GM21737 (cell line): ENCODE measurements around the gene NBEA.
"Not testable (repeated sequence)": the region's sequence is repeated elsewhere in the genome, so short reads cannot be mapped to it uniquely, and the experiment has no call there.

Experiments
- ATAC-seq: cut with Tn5 transposase; IDR thresholded peaks from one replicate; pipeline ENCODE4 v1.9.1; 2021; ENCODE audit warnings: mild to moderate bottlenecking, moderate library complexity; ENCODE audit not compliant: unreplicated experiment

NBEA gene

GRCh38 chr13:34941835-34942731, at the start of gene NBEA:
NBEA (plus strand) TSS chr13:34942270; CDS start chr13:34942821, 551 bp downstream.
- peak; percentile 61 for ATAC-seq

- no peak for ATAC-seq
These were observed 47.3 kb upstream of the NBEA start for GRCh38 chr13:34894756-34895155.

GRCh38 chr13:34897220-34897619, 44.9 kb upstream of the NBEA start:
- ATAC-seq: no peak

- ATAC-seq: no peak
These were observed 42.2 kb upstream of the NBEA start for GRCh38 chr13:34899888-34900287.

GRCh38 chr13:34900288-34900739, 41.8 kb upstream of the NBEA start:
- ATAC-seq: no peak

GRCh38 chr13:34901572-34901971, 40.5 kb upstream of the NBEA start:
- no peak for ATAC-seq

- no peak for ATAC-seq
These were observed 30.9 kb upstream of the NBEA start for GRCh38 chr13:34911159-34911558.

GRCh38 chr13:34913040-34913439, 29.0 kb upstream of the NBEA start:
- no peak for ATAC-seq

- no peak for ATAC-seq
These were observed 27.7 kb upstream of the NBEA start for GRCh38 chr13:34914416-34914815.

GRCh38 chr13:34926508-34926907, 15.6 kb upstream of the NBEA start:
- no peak for ATAC-seq

GRCh38 chr13:34928676-34929075, 13.4 kb upstream of the NBEA start:
- ATAC-seq: not testable (repeated sequence)

GRCh38 chr13:34931572-34931971, 10.5 kb upstream of the NBEA start:
- no peak for ATAC-seq

- no peak for ATAC-seq
These were observed 8.7 kb upstream of the NBEA start for GRCh38 chr13:34933349-34933748.

GRCh38 chr13:34933786-34934185, 8.3 kb upstream of the NBEA start:
- ATAC-seq: no peak

- no peak for ATAC-seq
These were observed 6.2 kb upstream of the NBEA start for GRCh38 chr13:34935841-34936240.

- ATAC-seq: no peak
These were observed 2.3 kb upstream of the NBEA start for GRCh38 chr13:34939771-34940170.

GRCh38 chr13:34941436-34941834, 635 bp upstream of the NBEA start:
- no peak for ATAC-seq

- peak; percentile 25 for ATAC-seq
These were observed 814 bp downstream of the NBEA start for GRCh38 chr13:34942732-34943435.

- no peak for ATAC-seq
These were observed 1.6 kb downstream of the NBEA start for GRCh38 chr13:34943436-34944273.

GRCh38 chr13:34944274-34944634, 2.2 kb downstream of the NBEA start:
- no peak for ATAC-seq

GRCh38 chr13:34944751-34945150, 2.7 kb downstream of the NBEA start:
- no peak for ATAC-seq
